GM19025 (cell line): Measurements from ENCODE around the gene SMIM20.
A peak's percentile ranks its signal among the peaks of the same experiment; 100 is the strongest.
"Not testable (repeated sequence)": the region's sequence is repeated elsewhere in the genome, so short reads cannot be mapped to it uniquely, and the experiment has no call there.

Source experiments
- ATAC-seq: cut with Tn5 transposase; IDR thresholded peaks from one replicate; pipeline ENCODE4 v1.9.1; 2021; ENCODE audit warnings: mild to moderate bottlenecking, low read depth, moderate library complexity; ENCODE audit not compliant: unreplicated experiment

SMIM20 gene

DNA sequence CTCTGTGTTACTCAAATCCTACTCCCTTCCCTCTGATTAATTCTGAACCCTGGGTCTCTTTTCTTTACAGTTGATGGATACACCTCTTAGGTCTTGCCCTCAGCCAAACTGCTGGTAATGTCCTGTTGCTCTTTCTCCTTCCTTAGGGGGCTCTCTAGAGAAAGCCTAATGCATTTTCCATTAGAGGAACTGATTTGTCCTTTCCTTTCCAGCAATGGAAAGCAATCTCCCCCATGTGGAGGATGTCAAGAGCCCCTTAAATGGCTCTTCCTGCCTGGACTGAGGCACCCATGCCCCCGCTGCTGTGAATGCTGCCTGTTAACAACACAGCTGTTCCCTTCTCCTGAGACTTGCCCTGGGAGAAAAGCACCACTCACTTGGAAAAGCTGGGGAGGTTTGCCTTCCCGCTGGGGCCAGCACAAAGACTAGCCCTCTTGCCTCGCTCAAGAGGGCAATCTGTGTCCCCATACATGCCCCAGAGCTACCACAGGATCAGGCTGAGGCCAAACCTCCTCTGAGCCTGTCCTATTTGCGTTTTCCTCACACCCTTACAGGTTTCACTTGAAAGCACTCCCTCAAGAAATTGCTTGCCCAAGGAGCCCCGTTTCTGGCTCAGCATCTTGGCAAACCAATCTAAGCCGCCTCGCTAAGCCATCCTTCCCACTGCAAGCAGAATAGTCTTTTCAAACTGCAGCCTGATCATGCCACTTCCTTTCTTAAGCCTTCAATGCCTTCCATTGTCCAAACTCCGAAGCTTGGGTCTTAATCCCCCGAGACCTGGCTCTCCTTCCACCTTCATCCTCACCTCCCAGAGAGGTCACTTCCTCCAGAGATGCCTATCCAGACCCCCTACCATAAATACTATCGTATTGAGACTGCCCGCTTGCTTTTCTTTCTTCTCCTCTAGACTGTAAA, 23.2 kb upstream of the SMIM20 start:
- ATAC-seq: no peak

DNA sequence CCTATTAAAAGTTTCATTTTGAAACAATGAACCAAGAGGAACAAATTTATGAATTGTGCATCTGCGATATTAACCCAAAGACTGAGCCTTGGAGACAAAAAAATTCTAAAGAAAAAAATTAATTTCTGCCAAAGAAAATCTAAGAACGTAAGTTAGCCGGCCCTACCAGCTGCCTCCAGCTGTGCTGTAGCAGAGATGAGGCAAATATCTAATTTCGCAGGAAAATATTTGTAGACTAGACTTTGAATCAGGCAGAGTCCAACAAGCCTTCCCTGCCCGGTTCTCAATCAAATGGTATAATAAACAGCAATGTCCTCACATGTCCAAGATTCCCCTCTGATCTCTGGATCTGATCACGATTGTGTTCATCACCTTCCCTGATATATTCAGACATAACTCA, 21.2 kb upstream of the SMIM20 start:
- ATAC-seq: no peak

DNA sequence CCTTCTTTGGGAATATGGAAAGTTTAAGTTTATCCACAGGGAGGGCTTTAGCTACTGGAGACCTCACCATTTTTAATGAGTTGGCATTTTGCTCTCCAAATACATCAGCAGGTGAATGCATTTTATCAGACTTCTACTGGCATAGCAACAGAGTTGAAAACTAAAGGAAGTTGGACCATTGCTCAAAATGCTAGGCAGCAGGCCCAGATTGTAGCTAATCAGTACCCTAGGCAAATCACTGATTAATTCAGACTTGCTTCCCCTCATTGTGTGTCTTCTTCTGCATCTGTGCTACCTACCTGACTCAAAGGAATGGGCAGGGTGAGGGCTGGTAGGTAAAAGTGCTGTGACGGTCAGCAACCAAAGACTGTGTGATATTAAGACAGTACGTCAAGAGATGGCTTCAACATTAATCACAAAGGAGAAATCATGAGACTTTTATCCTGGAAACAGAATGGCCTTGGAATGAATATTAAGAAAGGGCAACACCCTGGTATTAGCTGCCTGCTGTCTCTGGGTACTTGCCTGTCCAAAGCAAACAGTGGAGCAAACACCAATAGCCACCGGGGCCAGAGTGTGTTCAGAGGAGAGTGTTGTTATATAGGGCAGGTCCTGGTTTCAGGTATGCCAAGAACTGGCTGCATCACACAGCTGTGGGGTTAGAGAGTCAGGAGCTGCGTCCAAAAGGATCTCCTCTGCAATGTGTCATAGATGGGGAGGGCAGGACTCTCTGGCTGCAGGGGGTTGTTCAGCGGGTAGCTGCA, 17.1 kb upstream of the SMIM20 start:
- ATAC-seq: no peak

DNA sequence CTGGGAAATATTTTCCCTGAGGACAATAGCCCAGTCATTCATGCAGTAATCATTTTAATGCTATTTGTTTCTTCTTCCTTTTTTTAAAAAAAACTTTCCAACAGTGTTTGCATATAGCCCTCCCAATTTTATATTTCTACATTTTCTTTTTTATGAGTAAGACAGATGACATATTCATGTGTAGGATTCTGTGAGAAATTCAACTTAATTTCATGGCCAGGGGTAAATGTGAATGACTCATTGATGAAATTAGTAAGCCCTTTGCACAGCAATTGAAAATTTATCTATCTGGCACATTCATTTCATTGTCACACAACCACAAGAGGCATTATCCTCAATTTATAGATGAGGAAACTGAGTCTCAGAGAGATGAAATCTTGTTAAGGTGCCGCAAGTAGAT, 13.7 kb upstream of the SMIM20 start:
- no peak for ATAC-seq

DNA sequence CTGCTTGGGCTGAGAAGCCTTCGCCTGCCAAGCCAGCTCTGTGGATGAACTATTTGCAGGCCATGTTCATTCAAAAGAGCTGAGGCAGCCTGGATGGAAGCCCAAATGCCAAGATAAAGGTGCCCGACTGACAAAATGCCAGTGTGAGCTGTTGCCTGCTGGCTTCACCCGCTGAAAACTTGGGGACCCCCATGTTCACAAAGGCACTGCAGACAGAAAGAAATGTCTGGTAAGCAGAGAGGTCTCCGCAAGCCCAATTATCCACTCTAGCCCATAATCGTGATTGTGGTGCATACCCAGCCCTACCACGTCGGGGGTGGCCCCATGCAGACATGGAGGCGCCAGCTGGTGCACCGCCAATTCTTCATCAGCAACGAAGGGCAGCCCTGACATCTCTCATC, 13.0 kb upstream of the SMIM20 start:
- no peak for ATAC-seq

DNA sequence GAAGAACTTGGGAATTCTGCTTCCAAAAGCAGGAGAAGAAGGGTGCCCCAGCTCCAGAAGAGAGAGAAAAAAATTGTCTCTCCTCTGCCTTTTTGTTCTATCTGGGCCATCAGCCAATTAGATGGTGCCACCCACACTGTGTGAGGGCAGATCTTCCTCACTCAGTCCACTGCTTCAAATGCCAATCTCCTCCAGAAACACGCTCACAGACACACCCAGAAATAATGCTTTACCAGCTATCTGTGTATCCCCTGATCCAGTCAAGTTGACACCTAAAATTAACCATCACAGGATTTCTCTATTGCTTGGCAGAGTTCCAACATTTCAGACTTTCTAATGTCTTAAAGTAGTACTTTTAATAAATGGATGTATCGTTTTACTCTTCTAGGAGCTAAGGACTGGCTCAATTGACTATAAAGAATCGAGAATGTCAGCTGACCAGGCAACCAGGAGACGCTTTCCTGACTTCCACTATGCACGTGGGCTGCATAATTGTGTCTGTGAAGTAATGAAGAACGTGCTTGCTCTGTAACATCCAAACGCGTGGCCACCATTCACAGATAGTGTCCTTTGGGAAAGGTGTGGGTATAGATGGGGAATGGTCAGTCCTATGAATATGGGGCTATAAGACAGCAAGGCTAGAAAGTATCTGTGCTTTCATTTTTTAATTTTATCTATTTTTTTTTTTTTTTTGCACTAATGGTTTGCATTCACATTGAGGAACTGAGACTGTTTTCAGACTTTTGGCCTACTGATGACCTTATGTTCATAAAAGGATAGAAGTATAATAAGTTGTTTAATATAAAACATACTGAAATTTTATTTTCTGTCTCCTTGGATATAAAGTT, 9.9 kb upstream of the SMIM20 start:
- ATAC-seq: no peak

DNA sequence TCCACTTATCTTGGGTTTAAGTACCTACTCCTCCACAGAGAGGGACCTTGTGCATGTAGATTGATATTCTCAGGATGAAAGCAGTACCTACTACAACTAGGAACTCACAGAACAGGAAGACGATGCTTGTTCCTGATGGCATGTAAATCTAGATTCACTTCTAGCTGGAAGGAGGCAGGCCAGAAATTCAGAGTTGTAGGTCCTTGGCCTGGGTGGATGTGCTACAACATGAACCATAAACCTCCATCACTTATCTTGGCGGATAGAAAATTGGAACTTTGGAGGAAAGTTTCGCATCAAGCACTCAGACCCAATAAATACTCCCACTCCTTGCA, 9.3 kb upstream of the SMIM20 start:
- ATAC-seq: no peak

DNA sequence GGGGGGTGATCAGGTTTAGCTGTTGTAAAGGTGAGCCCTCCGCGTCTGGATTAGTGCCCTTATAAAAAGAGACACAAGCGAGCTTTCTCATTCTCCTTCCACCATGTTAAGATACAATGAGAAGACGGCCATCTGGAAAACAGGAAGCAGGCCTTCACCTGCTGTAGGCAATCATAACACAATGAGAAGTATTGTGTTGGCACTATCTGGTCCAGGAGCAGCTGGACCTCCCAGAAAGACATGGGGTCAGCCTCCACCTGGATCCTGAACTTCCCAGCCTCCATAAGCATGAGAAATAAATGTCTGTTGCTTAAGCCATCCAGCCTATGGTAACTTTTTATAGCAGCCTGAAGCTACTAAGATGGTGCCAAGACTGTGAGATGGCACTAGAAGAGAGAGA, 8.6 kb upstream of the SMIM20 start:
- no peak for ATAC-seq

DNA sequence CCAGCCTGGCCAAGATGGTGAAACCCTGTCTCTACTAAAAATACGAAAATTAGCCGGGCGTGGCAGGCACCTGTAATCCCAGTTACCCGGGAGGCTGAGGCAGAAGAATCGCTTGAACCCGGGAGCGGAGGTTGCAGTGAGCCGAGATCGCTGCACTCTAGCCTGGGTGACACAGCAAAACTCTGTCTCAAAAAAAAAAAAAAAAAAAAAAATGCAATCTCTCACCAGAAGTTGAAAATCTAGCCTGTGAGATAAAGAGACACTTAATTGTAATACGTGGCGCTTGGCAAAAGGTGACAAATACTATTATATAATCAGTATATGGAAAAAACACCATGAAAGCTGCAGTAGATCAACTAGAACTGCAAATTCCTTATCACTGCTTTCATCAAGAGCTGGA, 7.9 kb upstream of the SMIM20 start:
- not testable (repeated sequence) for ATAC-seq

DNA sequence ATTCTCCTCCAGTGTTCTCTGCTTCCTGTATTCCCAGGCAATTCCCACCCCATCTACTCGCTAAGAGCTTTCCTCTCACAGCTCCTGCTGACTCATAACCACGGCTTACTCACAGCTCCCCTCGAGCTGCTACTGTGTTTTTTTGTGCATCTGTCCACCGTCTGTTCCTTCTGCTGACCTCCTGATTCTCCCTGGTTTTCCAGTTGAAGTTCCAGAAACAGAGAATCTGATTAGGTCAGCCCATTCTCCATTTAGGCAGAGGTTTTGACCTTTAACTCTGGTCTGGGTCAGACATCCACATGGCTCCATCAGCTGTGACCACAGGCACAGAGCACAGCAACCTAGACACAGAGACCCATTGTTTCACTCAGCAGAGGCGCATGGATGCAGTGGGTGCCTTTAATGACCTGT, 5.5 kb upstream of the SMIM20 start:
- no peak for ATAC-seq

DNA sequence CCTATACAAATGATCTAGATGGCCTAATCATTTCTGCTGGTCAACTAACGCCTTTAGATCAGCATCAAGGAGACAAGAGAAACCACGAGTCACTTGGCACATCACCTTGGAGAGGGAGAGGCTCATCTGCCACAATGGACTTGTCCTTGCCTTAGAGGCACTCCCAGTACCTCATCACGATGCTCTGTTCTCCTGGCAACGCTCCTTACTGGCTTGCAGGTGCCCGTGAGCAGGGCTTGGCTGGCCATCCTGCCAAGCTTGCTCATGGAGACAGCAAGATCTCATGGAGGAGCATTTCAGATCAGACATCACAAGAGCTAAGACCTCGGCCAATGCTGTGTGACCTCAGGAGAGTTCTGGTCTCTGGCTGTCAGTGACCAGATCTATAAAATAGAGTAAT, 2.7 kb upstream of the SMIM20 start:
- no peak for ATAC-seq

DNA sequence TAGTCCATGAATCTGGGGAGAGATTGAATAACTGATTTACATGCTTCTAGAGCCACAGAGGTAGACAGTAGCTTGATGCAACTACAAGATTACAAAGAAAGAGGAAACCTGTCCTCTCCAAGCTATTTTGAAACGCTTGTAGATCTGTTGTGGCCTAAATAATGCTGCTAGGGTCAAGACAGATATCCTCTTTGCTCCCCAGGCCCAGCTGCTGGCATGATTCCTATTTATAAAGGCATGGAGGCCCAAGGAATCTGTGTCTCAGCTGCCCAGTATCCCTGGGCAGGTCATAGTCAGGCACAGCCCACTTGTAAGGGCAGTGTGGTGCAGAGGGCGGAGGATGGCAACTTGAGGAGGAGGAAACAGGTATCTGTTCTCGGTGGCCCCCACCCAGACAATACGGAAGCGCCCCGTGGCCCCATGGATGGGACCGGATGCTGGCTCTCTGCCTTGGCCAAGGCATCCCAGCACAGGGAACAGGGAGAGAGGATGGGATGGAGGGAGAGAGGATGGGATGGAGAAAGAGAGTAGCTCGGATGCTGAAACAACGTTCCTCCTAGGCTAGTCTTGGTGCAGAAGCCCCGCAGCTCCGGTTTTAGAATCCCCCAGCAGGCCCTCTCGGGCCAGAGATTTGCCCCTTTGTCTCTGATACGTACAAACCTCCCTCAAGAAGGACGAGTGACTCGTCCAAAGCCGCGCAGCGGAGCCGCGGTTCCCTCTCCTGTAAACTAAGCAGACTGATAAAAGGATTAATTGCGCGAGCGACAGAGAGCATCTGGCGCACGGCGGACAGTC, 767 bp upstream of the SMIM20 start:
- ATAC-seq: peak; percentile 14

DNA sequence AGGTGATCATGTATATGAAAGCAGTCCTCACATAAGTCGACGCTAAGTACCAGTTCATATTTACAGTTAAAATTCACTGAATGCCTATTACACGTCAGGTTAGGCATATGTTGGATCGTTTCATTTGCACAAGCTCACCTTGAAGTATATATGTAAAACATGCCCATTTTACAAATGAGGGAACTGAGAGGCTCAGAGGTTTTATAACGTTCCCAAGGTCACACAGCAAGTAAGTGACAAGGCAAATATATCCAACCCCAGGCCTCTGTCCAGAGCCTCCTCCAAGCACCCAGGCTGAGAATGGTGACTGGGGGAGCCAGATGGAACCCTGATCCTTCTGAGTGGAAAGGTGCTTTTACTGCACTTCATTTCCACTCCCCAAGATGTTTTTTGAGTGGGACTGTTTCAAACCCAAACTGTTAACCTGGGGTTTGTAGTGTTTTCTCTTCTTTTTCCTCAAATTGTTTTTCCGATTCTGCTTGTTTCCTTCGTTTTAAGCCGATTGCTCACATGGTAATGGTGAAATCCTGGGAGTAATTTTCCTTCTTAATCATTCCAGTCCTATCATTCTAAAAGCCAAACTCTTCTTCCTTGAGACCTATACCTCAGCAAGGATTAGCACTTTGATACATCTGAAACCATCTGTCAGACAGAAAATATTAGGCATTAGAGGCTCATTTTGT, 791 bp downstream of the SMIM20 start:
- ATAC-seq: no peak

DNA sequence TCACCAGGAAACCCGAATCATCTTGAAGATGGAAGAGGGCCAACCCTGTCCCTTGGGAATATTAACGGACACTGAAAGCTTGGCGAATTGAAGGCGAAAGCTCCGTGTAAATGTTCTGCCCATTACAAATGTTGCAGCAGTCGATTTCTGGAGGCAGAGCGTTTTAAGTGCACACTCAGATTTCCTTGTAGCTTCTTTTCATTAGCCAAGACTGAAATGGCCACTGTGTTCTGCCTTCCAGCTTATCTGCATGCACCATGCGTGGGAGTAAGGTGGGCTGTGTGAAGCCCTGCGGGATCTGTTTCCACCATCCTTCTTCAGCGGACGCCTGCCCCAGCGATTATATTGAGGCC, 1.3 kb downstream of the SMIM20 start:
- ATAC-seq: no peak

DNA sequence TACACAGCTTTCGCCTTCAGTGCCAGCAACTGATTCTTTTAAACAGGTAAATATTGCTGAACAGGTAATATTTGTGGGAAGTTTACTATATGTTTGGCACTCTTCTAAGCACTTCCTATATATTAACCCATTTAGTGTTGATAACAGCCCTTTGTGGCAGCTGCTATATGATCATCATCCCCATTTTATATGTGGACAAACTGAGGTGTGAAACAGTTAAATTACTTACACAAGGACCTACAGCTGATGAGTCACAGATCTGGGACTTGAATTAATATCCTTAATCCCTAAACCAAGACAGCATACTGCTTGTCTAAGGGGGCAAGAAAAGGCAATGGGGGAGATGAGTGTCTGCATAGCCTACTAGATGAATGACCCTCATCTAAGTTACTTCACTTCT, 2.9 kb downstream of the SMIM20 start:
- no peak for ATAC-seq

DNA sequence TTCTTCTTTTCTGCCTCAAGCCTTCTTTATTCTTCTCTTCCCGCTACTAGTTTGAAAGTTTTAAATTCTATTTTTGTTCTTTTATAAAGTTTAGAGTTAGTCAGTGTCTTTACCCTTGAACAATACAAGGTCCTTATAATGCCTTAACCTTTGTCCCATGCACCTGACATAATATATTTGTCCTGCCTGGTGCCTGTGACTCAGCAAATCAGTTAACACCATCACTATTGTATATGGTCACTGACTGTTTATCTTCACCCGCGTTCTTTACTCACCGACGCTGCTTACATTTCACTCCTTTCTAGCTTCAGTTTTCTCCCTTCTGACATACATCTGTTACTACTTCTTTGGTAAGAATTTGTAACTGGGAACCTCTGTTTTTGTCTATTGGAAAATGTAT, 5.7 kb downstream of the SMIM20 start:
- ATAC-seq: no peak

DNA sequence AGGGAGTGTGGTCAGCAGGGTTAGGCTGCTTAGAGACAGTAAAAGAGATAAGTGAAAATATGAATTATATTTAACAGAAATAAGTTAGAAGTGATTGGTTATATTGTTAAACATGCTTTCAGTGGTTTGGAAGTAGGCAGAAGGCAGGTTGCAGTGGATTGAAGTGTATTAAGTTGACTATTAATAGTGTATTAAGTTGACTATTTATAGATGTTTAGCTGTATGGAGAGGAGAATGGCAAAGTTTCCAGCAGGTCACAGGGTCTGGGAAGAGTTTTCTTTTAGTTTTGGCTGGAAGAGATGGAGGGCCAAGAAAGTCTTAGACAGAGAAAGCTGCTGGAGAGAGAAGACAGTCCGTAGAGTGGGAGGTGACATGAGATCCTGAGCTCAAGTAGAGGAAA, 7.9 kb downstream of the SMIM20 start:
- no peak for ATAC-seq

DNA sequence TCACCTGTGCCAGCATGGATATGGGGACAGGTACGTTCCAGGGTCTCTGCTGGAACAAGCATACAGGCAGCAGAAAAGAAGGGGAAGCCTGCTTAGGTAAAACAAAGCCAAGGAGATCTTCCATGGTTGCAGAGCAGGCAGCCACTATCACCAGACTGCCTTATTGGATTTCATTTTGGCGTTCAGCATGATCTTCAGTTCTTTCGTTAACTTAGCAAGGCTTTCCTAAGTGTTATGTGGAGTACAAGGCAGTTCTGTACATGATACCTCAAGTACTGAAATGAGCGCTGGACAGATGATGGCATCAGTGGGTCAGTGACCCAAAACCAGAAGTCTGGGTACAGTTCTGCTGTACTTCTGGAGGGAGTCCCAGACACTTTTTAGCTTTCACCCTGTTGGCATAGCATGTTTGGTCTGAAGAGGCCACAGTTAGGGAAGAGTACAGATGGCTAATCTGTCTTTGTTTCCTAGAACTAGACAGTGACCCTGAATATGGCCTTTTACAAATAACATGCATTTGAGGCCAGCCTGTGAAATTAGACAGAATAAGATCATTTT, 8.9 kb downstream of the SMIM20 start:
- ATAC-seq: no peak

DNA sequence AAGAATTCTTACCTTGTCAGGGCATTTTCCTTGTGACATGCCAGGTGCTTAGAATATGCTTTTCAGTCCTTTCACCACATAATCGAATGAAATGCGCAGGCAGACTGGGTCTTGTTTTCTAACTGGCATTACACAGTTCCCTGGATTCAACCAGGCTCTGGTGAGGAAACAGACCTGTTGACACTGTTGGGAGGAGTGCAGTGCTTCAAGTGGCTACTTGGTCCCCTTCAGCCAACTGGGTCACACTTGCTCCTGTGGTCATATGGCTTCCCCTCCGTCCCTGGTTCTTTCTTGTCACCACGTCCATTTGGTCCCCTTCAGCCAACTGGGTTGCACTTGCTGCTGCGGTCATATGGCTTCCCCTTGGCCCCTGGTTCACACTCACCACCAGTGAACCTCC, 9.7 kb downstream of the SMIM20 start:
- ATAC-seq: no peak
